Kidney epithelial cell (primary cell): ENCODE results near the gene TNS4. TPM values are rescaled to one million over a fixed set of nuclear protein-coding genes. Genes with fewer than 3 reads are reported as not detected.
"Not testable (repeated sequence)": the region's sequence is repeated elsewhere in the genome, so short reads cannot be mapped to it uniquely, and the experiment has no call there.

Experiments used
- DNase-seq: peaks from one replicate; pipeline ENCODE4 v3.0.0-alpha.2; 2010; ENCODE audit warnings: low read depth
- H3K27me3 ChIP-seq: 2 replicates; pipeline ENCODE4 v1.6.0; 2011; ENCODE audit warnings: low read length; ENCODE audit not compliant: control insufficient read depth, insufficient read depth
- H3K36me3 ChIP-seq: 2 replicates; pipeline ENCODE4 v1.5.1; 2011; ENCODE audit warnings: low read length; ENCODE audit not compliant: control insufficient read depth, insufficient read depth
- H3K4me3 ChIP-seq: 2 replicates; pipeline ENCODE4 v1.5.1; 2011; ENCODE audit warnings: low read depth, mild to moderate bottlenecking, control low read depth, low read length
- CTCF ChIP-seq: IDR thresholded peaks from 2 replicates; pipeline ENCODE4 v1.5.1; 2011; ENCODE audit warnings: mild to moderate bottlenecking, moderate library complexity, low read length, control low read depth, inconsistent platforms; ENCODE audit not compliant: insufficient read depth, poor library complexity, severe bottlenecking
- total RNA-seq: library from RNA; depleted of rRNA; stranded (reverse); fragments of >200 nt; gene quantifications from 2 replicates; pipeline ENCODE4 v1.2.3, GENCODE V29; 2015

TNS4 gene
- total RNA-seq, 1 donor from 2014 or later, result not detected

DNA sequence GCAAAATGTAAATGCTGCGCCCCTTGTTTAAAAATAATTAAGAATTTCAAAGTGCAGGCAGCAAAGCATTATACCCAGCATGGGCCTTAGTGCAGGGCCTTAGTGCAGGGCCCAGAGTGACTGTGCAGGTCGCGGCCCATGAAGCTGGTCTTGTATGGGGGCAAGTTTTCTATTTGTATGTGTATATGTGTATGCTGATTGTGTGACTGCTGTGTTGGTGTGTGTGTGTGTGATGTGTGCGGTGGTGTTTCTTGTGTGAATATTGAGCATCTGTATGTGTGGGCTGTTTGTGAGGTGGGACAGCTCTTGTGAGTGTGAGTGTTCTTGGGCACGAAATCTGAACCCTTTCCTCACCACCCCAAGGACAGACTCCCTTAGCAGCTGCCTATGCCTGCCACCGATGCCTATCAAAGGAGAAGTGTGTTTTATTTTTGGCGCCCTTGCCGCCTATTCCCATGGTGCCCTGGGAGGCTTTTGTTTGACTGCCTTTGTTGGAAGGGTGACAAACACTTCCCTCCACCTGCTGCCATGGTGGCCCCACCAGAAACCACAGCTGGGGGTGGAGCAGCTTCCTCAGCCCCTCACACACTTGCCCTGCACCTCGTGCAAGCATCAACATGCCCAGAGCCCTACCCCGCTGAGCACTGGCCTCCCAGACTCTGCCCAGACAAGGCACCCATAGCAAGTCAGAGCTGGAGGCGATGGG is 45.8 kb upstream of the TNS4 start:
- Histone ChIP-seq H3K36me3 (no peaks in the 10 kb centered on the region), H3K4me3 (no peak overlapping the region), H3K27me3 (no peaks in the 10 kb centered on the region)
- no peak for TF ChIP-seq CTCF
- DNase-seq, result no peak

GRCh38 chr17:40546497-40546896 is 45.1 kb upstream of the TNS4 start:
- not testable (repeated sequence) for H3K27me3 ChIP-seq, H3K36me3 ChIP-seq, DNase-seq, H3K4me3 ChIP-seq

DNA sequence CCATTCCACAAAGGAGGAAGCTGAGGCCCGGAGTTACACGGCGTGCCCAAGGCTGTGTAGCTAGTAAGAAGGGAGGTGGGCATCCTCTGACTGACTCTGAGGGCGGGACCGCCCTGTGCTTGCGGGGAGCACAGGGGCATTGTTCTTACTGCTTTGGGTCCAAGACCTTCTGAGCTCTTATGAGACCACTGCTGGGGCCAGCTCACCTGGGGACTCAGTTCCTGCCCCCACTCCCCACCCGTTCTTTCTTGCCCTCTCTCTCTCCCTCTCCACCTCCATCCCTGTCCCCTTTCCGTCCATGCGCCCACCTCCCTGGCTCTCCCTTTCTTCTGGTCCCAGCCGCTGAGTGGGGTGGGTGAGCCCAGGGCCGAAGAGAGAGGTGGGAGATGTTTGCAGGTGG is 44.2 kb upstream of the TNS4 start:
- no peaks in the 10 kb centered on the region for H3K36me3 ChIP-seq
- no peak for DNase-seq
- TF ChIP-seq CTCF, result no peak
- H3K4me3 ChIP-seq, result no peak overlapping the region
- no peaks in the 10 kb centered on the region for H3K27me3 ChIP-seq

DNA sequence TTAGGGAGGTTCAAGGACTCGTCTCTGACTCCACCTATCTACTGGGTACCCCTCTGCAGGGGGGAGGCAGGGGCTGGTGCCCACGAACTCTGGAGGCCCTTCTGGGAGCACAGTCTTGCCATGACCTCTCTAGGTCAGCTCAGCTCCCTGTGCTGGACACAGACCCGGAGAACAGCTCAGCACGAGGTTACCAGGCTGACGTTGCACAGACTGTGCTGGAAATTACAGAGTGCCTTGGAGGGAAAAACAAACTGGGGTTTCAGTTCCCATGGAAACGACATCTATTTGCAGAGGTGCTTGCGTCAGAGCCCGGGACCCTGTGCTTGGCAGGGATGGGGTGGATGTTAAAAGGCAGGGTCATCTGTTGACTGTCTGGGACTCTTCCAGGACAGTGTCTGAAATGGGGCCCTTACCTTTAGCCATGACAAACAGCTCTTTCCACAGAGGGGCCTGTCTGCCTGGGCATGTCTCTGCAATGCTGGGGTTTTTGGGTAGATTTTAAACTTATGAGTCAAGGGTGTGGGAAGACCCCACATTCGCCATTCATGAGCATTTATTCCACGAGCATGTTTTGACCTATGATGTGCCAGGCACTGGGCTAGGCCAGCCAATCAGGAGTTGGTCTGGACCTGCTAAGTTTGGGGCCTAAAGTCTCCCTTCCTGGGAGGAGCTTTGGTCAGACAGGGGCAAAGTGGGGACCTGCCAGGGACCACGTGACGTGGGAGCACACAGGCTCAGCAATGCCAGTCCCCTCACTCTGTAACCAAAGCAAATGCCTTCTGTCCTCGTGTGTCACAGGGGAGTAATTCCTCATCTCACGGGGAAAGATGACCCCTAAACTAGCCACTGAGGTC is 41.4 kb upstream of the TNS4 start:
- no peaks in the 10 kb centered on the region for H3K27me3 ChIP-seq
- H3K36me3 ChIP-seq, result no peaks in the 10 kb centered on the region
- TF ChIP-seq CTCF, result no peak
- H3K4me3 ChIP-seq, result no peak overlapping the region
- no peak for DNase-seq

DNA sequence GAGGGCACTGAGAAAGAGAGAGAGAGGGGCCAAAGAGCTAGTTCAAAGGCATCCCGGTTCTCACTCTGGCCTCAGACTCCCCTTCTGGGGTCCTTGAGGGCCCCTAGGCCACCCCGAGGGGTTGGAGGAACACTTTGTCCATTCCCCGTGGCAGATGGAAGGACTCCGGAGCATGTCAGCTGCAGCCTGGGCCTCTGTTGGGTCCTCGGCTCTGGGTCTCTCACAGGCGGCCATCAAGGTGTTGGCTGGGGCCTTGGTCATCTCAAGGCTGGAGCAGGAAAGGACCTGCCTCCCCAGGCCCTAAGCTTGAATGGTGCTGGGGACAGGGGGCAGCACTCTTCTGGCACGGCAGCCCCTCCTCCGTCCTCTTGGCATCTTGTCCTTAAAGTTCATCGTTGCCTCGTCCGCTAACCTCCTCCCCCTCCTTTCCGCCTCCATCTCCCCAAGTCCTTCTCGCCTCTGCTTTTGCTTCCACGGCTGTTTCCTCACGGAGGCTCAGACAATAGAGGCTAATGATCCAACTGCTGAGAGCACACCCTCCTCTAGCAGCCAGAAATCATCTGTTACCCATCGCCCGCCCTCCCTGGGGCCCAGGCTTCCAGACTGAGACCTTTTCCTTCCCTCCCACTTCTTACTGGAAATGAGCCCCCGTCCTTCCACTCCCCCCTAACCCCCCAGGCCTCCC is 40.6 kb upstream of the TNS4 start:
- no peak overlapping the region for H3K4me3 ChIP-seq
- no peaks in the 10 kb centered on the region for H3K27me3 ChIP-seq
- no peak for TF ChIP-seq CTCF
- DNase-seq, result no peak
- H3K36me3 ChIP-seq, result no peaks in the 10 kb centered on the region
